Medulla oblongata (tissue), 1 donor: ENCODE data around the gene NANP.
"Not testable (repeated sequence)": the region's sequence is repeated elsewhere in the genome, so short reads cannot be mapped to it uniquely, and the experiment has no call there.

Source experiments
- DNase-seq: peaks from one replicate; pipeline ENCODE4 v3.0.0-alpha.2; 2015; ENCODE audit errors: extremely low spot score

NANP gene

DNA sequence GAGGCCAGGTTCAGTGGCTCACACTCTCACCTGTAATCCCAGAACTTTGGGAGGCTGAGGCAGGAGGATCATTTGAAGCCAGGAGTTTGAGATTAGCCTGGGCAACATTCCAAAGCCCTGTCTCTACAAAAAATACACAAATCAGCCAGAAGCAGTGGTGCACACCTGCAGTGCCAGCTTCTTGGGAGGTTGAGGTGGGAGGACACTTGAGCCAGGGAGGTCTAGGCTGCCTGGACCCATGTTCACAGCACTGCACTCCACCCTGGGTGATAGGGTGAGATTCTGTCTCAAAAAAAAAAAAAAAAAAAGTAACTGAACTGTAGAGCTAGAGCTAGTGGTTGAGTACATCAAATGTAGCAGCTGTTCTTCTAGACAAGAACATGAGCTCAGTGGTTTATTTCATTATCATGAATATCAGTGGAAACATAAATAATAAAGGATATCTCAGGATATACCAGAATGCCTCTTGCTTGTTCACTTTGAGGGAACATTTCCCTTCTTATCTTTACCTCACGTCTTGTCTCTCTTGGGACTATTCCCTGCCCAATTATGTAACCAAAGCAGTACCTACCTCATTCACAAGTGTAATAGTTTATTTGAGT is 17.6 kb downstream of the NANP start:
- no peak for DNase-seq

DNA sequence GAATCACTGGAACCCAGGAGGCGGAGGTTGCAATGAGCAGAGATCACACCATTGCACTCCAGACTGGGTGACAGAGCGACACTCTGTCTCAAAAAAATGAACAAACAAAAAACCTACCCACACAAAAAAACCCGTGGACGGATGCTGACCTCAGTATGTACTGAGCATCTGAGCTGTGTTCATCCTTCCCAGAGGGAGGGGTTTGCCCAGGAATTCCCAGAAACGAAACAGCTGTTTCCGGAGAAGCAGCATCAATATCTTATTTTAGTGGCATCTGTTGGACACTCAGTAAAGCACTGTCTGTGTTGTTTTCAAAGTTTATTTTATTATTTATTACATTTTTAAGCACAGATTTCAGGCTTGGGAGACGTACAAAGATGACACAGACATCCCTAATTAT is 18.7 kb downstream of the NANP start:
- DNase-seq, result no peak

DNA sequence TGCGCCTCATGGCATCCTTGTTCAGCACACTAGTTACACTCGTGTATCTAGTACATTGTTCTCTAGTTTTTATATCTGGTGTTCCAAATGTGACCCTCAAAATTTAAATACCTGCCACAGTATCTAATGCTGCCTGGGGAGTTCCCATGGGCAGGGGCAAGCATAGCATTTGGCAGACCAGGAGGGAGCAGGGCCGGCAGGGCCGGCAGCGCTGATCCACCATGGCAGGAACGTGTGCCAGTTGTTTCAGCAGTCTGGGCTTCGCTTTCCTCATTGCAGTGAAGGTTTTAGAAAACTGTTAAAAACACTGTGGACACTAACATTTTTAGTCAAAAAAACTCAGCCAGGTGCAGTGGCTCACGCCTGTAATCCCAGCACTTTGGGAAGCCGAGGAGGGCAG is 19.2 kb downstream of the NANP start:
- no peak for DNase-seq

DNA sequence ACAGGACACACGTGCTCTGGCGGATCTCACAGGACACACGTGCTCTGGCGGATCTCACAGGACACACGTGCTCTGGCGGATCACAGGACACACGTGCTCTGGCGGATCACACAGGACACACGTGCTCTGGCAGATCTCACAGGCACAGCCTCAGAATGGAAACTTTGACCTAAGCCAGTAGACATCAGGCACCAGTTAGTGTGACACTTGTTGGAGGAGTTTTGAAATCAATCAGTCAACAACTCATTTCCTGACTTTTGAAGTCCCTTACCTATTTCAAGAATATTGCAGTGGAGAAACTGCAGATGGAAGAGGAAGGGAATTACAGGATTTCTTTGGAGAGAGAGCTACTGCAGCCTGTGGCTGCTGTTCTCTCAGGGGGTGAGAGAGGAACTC is 20.9 kb downstream of the NANP start:
- not testable (repeated sequence) for DNase-seq

DNA sequence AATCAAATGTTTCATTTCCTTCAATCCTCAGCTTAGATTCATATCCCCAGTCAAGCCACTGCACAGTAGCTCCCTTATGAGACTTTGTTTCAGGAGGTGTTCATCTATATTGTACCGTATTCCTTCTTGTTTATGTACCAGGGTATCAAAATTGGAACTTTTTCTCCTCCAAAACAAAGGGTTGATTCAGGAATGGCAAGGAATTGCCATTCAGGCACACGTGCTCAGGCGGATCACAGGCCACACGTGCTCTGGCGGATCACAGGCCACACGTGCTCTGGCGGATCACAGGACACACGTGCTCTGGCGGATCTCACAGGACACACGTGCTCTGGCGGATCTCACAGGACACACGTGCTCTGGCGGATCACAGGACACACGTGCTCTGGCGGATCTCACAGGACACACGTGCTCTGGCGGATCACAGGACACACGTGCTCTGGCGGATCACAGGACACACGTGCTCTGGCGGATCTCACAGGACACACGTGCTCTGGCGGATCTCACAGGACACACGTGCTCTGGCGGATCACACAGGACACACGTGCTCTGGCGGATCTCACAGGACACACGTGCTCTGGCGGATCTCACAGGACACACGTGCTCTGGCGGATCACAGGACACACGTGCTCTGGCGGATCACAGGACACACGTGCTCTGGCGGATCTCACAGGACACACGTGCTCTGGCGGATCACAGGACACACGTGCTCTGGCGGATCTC is 21.5 kb downstream of the NANP start:
- DNase-seq, result not testable (repeated sequence)

DNA sequence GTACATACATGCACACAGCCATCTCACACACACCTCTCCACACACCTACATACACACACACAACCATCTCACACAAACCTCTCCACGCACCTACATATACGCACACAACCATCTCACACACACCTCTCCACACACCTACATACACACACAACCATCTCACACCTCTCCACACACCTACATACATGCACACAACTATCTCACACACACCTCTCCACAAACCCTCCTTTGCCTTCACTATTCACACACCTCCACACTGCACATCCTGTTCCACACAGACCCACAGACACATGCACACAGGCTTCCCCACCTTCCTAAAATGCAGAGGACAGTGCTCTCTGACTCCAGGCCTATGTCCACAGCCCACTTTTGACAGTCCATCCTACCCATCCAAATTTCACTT is 22.2 kb downstream of the NANP start:
- no peak for DNase-seq

DNA sequence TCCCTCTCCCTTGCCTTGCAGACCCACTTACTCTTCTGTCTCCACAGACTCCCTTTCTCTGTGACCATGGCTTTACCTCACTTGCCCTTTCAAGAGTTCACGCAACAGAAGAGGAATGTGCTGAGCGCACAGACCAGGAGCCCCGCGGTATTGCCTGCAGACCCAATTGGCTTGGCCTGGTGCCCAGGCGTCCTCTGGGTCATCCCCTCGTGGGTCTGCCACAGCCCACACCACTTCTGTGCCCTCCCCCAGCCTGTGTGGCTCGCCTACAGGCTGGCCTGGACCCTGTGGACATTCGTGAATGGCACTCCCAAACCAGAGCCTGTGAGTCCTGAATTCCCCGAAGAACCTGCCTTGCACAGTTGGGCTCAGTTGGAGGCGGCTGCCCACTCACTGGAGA is 23.2 kb downstream of the NANP start:
- no peak for DNase-seq

DNA sequence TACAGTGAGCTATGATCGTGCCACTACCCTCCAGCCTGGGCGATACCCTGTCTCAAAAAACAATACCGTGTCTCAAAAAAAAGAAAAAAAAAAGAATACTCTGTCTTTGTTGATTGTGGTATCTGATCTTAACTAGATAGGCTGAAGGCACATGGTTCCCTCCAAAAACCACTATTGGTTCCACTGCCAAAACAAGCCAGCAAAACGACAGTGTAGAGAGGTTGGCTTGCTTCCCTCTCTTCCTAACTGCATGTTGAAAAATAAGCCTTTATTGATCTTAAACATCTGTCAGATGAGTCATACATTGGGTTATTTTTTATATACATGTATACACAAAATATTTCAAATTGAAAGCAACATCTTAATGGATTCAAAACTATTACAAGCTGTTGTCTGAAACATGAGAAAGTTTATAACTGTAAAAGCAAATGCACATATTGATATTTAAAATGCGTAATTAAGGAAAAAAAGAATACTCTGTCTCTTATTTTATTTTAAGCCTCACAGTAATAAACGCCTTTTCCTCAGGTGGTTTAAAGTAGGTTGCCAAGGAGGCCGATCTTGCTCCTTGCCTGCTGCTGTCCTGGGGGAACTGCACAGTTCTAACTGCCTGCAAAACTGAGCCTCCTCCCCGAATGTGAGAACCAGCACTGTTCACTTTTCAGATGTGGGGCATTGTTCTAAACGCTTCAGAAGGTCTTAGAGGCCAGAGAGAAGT is 31.5 kb downstream of the NANP start:
- DNase-seq, result no peak

DNA sequence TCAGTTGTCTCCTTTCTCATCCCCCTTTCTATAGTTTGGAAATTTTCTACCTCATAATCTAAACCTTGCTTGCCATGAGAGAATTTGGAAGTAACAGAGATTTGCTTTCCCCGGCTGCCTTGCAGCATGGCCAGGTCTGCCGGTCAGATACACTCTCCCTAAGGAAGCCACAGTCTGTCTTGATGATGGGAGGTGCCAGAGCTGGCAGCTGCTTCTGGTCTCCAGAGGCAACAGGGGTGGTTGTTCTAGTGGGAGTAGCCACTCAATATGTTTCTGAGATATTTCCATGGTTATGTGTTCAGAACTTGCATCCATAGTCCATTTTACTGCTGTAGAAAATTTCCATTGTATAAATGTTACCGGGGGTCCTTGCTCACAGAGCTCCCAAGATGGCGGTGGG is 33.0 kb downstream of the NANP start:
- not testable (repeated sequence) for DNase-seq

DNA sequence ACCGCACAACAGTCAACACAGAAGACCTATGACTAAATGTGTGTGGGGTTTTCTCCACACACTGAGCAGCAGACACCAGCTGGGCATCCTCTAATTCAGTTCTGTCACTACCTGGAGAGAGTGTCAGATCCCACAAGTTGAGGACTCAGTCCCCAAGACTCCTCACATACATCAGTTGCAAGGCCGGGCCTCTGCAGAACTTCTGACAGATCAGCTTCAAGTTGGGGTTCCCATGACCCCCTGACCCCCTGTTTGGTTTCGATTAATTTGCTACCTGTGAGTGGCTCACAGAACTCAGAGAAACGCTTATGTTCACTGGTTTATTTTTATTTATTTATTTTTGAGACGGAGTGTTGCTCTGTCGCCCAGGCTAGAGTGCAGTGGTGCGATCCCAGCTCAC is 35.3 kb downstream of the NANP start:
- no peak for DNase-seq

DNA sequence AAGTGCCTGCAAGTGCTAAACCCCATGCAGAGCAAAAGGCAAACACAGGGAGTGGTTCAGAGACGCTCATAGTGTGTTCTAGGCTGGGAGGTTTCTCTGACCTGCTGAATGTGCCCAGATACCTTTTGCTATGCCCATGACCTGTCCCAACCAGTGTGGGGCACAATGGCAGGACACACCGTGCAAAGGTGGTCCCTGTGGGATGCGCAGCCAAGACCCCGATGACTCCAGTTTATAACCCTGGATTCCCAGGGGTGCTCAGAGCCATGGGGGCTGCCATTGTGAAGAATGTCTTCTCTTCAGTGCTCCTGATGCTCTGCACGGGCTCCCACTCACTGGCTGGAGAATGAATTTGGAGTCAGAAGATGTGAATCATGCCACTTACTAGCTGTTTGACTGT is 36.3 kb downstream of the NANP start:
- DNase-seq, result no peak

DNA sequence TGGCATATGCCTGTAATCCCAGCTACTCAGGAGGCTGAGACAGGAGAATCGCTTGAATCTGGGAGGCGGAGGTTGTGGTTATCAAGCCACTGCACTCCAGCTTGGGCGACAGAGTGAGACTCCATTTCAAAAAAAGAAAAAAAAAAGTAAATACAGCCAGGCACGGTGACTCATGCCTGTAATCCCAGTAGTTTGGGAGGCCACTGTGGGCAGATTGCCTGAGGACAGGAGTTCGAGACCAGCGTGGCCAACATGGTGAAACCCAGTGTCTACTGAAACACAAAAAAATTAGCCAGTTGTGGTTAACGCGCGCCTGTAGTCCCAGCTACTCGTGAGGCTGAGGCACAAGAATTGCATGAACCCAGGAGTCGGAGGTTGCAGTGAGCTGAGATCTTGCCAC is 36.9 kb downstream of the NANP start:
- DNase-seq, result no peak

DNA sequence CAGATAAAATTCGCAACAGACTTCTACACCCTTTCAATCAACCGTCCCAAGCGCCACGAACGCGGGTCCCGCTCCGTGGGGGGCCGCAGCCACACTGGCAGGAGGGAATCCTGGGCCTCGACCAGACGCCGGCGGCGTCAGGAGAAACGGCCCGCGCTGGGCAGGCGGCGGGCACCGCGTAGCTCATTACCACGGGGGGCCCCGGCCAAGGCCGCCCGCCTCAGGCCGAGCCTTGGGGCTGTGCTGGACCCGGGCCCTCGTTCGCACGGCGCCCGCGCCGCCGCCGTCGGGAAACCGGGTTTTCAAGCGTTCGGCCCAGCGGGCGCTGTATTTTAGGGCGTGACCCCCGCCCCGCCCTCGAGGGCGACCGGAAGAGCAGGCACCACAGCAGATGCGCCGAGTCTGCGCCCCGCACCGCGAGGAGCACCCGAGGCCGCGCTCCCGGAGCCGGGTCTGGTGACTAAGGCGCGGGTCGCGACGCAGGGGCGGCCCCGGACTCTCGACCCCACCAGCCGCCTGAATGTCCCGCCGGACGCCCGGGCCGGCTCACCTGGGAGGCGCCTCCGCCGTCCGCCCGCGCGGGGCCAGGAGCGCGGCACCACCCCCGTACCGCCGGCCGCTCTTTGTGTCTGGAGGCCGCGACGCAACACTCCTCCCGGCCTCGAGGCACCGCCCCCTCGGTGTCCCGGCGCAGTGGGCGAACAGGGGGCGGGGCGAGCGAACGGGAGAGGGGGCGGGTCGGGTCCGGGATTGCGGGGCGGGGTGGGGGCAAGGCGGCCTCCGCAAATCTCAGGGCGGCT is 38.7 kb downstream of the NANP start, which contains the start of gene NINL:
Gene NINL (minus strand): TSS at position 627 of the 800 bp plus-strand sequence. CDS start 58,944 bp downstream, outside the sequence.
- DNase-seq, result peak; percentile 29

DNA sequence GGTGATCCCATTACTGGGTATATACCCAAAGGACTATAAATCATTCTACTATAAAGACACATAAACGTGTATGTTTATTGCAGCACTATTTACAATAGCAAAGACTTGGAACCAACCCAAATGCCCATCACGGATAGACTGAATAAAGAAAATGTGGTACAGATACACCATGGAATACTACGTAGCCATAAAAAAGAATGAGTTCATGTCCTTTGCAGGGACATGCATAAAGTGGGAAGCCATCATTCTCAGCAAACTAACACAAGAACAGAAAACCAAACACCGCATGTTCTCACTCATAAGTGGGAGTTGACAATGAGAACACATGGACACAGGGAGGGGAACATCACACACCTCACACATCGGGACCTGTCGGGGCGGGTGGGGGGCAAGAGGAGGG is 40.2 kb downstream of the NANP start:
- DNase-seq, result not testable (repeated sequence)

DNA sequence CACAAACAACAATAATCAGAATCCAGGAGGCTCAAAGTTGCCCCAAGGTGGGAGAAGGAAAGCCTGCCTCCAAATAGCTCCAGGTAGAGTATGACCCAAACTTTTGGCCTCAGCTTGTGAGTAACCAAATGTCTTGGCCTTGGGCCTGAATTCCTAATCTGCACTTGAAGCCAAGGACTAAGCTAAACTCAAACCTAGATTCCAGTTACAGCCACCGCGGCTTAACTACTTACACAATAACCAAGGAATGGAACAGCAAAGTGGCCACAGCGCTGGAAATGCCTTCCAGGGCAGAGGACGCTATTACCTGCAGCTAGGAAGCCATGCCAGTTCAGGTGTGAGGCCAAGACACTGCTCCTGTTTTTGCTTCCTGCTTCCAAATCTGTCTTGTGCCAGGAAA is 43.1 kb downstream of the NANP start:
- no peak for DNase-seq

DNA sequence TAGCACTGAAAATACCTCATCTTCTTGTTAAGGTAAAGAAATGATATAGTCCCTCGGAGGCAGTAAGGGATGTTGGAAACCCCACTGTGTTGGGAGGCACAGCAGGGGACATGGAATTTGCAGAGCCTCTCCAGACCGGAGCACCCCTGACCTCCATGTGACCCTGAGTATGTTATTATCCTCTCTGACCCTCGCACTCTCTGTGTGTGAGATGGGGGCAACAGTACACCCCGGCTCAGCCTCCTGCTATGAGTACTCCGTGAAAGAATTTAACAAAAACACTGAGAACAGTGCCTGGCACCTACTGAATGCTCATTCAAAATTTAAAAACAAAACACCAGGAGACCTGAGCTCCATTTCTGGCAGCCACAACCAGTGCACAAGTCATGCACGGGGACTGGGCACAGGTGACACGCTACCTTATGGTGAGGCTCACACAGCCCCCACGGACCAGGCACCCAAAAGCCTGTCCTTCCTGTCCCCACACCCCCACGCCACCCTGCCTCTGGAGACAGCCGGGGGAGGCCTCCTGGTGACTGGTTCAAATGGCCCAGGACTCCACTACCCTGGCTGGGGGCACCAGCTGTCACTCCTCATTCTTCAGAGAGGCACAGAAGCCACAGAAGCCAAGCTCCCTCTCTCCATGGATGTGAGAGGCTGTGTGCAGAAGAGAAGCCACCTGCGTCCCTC is 44.6 kb downstream of the NANP start:
- DNase-seq, result no peak

DNA sequence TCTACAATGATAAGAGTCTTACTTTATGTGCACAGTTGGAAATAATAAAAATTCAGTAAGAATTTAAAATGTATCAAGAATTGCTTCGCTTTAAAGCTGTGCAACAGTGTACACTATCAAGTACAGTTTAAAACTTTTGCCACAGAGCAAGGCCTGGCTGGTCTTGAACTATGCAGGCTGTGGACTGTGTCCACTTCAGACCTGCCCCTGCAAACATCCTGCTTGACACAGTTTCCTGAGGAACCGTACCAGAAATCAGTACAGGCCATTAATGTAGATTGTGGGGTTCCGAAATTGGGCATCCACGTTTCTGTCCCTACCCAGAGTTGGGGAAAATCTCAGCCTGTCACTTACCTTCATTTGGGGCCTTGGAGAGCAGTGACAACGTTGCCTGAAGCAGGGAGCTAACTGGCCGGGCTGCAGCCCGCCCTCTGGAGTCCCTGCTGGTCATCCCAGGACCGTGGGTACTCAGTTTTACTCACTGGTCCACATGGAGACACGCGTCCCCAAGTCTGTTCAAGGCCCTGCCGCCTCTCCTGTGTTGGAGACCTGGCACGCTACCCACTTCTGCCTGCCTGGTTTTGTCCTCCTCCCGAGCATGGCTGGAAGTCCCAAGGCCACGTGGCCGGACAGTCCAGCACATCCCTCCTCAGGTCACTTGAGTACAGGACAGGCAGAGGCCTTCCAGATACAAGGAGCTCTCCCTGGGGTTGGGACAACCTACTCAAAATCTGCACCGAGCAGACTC is 46.9 kb downstream of the NANP start:
- peak; percentile 29 for DNase-seq

DNA sequence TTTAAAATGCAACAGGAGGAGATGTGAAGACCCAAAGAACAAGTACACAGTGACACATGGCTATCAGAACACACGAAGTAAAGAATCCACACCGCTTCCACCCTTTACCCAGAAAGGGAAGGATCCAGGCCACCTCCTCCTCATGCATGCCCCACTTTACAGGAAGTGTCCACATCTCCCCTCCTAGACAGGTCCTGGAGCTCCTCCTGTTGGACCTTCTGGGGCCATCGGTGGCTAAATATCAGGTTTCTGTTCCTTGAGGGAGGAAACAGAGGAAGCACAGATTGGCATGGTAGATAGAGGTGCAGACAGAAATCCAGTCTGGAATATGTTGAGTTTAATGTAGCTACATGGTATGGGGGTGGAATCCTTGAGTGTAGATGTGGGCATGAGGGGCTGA is 49.4 kb downstream of the NANP start:
- no peak for DNase-seq

DNA sequence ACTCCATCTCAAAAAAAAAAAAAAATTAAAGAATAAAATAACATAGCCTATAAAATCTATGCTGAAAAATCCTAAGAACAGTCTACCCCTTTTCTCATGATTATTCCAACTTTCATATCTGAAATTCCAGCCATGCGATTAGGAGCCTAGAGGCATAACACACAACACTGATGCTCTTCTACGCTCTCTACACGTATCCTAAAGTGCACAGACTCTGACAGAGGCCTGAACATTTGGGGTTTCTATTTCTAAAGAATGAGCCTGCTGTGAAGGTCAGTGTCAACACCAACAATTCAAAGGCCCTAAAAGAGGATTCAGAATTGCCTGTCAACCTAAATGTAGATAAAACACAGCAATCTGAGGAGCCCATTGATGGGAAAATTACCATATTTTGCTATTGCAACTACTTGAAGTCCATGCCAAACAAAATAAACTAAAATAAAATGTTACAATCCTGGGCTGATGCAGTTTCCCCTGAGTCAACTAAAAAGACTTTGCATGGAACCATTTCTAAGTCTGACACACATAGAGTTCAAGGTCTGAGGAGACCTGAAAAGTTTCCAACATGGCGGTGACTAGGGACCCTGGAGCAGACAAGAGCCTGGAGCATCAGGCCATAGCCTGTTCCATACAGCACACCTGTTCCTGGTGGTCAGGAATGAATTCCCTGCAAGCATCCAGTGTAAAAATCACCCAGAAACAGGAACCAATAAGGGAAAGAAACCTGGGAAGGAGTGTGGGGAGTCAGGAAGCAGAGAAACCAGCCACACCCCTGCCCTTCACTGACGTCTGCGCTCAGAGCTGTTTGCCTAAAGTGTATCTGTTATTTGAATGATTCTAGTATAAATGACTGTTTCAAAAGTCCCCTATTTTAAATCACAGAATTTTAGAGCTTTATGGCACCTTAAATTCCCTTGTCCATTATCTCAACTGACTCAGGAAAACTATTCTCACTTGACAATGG is 50.2 kb downstream of the NANP start:
- DNase-seq, result no peak

DNA sequence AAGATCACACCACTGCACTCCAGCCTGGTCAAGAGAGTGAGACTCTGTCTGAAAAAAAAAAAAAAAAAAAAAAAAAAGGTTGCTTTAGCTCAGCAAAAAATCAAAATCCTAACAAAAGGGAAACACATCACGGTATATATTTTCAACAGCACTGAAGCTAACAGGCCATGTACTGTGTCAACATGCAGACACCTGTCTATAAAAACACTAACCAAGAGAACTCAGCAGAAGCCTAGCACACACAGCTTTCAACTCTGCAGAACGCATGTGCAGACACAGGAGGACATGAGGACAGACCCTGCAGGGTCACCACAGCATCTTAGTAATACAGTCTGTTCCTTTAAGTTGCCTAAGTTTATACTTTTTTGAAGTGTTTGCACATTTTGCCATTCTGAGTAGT is 52.0 kb downstream of the NANP start:
- DNase-seq, result no peak
